GM19452 (cell line): ENCODE measurements around the gene GATC.

Experiments
- ATAC-seq: cut with Tn5 transposase; IDR thresholded peaks from one replicate; pipeline ENCODE4 v1.9.1; 2021; ENCODE audit not compliant: unreplicated experiment

GATC gene, protein sequence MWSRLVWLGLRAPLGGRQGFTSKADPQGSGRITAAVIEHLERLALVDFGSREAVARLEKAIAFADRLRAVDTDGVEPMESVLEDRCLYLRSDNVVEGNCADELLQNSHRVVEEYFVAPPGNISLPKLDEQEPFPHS

GRCh38 chr12:120445911-120446843 is at the start of gene GATC, which contains the start of gene TRIAP1:
TSS of gene GATC (plus strand) at chr12:120446444. CDS start at chr12:120446481, 37 bp downstream.
TSS of gene TRIAP1 (minus strand) at chr12:120446384. CDS start at chr12:120446372, 12 bp downstream.
- peak; percentile 82 for ATAC-seq

- ATAC-seq: no peak
Measured at GRCh38 chr12:120397824-120398540, 48.3 kb upstream of the GATC start.

DNA sequence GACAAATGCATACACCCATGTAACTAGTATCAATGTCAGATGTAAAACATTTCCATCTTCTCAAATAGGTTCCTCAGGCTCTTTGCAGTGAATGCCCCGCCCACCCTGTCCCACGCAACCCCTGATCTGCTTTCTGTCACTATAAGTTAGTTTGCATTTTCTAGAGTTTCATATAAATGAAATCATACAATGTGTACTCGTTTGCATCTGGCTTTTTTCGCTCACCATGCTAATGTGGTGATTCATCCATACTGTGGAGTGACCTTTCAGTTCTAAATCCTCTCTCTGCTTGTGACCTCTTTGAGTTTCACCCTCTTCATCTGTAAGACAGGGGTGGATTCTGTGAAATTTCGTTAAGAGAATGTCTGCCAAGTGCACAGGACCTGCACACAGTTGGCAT is 46.7 kb upstream of the GATC start:
- no peak for ATAC-seq

DNA sequence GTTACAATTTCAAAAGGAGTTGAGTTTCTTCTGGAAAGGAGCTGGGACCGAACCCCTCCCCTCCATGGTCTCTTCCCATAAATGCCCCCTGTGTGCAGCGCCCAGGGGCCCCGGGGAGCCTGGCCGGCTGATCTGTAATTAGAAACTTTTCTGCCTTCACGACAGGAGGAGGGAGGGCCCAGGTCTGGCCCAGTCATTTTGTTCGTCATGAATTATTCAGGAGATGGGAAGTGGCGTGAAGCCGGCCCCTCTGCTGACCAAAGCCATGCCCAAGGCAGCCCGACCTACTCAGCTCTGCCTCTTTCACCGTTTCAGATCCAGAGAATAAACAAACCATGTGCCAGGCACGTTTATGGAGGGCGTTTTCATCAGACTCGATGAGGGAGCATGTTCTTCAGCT is 44.0 kb upstream of the GATC start:
- ATAC-seq: no peak

- no peak for ATAC-seq
Measured at GRCh38 chr12:120403869-120404268, 42.4 kb upstream of the GATC start.

- ATAC-seq: no peak
Measured at GRCh38 chr12:120404271-120404670, 42.0 kb upstream of the GATC start.

GRCh38 chr12:120406069-120406468 is 40.2 kb upstream of the GATC start:
- ATAC-seq: no peak

GRCh38 chr12:120406553-120406952 is 39.7 kb upstream of the GATC start:
- ATAC-seq: no peak

GRCh38 chr12:120408771-120409170 is 37.5 kb upstream of the GATC start:
- no peak for ATAC-seq

DNA sequence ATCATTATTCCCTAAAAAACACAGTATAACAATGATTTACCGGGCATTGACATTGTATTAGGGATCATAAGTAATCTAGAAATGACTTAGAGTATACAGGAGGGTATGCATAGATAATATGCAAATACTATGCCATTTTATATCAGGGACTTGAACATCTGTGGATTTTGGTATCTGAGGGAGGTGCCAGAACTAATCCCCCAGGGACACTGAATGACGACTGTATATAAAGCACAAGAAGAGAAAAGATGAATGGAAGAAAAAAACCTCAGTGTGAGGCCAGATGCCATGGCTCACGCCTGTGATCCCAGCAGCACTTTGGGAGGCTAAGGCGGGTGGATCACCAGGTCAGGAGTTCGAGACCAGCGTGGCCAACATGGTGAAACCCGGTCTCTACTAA is 33.8 kb upstream of the GATC start:
- no peak for ATAC-seq

- no peak for ATAC-seq
Measured at GRCh38 chr12:120413901-120414695, 32.1 kb upstream of the GATC start.

- ATAC-seq: no peak
Measured at GRCh38 chr12:120416490-120417216, 29.6 kb upstream of the GATC start.

- no peak for ATAC-seq
Measured at GRCh38 chr12:120417917-120418580, 28.2 kb upstream of the GATC start.

- no peak for ATAC-seq
Measured at GRCh38 chr12:120421701-120422100, 24.5 kb upstream of the GATC start.

GRCh38 chr12:120422892-120423456 is 23.3 kb upstream of the GATC start:
- ATAC-seq: no peak

GRCh38 chr12:120425797-120426196 is 20.4 kb upstream of the GATC start:
- no peak for ATAC-seq

GRCh38 chr12:120428597-120429229 is 17.5 kb upstream of the GATC start:
- no peak for ATAC-seq

DNA sequence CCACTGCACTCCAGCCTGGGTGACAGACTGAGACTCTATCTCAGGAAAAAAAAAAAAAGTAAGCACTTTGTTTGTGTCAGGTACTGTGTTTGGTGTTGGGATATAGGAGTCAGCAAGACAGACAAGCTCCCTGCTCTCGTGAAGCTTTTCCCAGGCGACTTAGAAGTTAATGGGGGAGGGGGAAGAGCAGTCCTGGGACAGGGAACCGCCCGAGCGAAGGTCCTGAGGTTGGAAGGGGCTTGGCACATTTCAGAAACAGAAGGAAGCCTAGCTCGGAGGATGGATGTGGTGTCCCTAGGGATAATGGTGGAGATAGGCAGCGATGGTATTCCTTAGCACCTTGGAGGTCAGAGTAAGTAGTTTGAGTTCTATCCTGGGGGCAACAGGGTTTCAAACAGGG is 16.9 kb upstream of the GATC start:
- no peak for ATAC-seq
